HG03469 (cell line): ENCODE measurements around the gene ANKS1A.

Experiments
- ATAC-seq: cut with Tn5 transposase; IDR thresholded peaks from one replicate; pipeline ENCODE4 v1.9.1; 2021; ENCODE audit warnings: mild to moderate bottlenecking, moderate library complexity, moderate number of reproducible peaks; ENCODE audit not compliant: unreplicated experiment

Gene ANKS1A

GRCh38 chr6:35140639-35141006, 251.6 kb downstream of the ANKS1A start:
- ATAC-seq = no peak
